GM18907 (cell line): ENCODE results near the gene TRIM40.
"Not testable (repeated sequence)": the region's sequence is repeated elsewhere in the genome, so short reads cannot be mapped to it uniquely, and the experiment has no call there.

Experiments
- ATAC-seq: cut with Tn5 transposase; IDR thresholded peaks from one replicate; pipeline ENCODE4 v1.9.1; 2021; ENCODE audit warnings: mild to moderate bottlenecking, moderate library complexity; ENCODE audit not compliant: unreplicated experiment

The TRIM40 gene

DNA sequence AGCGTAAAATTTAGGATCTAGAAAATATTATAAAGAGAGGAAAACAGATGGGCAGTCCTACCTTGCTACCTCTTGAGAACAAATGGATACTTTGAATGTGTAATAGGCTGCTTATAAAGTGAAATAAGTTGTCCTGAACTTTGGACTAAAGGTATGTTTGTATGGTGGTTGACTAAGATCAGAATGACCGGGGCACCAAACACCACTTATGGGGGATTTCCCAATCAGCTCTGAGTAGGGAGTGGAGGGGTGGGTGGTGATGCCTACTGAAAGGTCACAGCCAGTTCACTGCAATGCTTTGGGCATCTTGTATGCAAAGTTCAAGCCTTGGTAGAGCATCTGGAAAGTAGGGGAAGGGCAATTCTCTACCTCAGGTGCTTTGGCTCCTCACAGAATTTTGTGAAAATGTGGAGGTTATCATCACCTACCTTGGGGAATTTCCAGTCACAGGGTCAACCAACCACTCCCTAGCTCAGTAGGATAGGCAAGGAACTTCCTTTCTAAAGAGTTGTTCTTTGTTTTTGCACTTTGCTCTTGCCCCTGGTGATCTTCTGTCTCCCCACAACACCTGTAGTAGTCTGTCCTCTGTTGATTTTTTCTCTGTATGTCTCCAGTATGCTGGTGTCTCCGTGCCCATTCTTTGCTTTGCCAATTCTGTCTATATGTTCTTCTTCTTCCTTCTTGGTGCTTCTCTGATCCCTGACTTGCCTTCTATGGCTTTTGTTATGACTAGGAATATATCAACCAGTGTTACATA lies 22.8 kb upstream of the TRIM40 start, which contains the start of gene TRIM31:
Gene TRIM31 (minus strand): TSS at position 88 of the 757 bp plus-strand sequence. CDS start 285 bp downstream, outside the sequence.
- ATAC-seq, result peak; percentile 84

- ATAC-seq, result no peak
These were observed 22.1 kb upstream of the TRIM40 start for GRCh38 chr6:30113841-30114240.

DNA sequence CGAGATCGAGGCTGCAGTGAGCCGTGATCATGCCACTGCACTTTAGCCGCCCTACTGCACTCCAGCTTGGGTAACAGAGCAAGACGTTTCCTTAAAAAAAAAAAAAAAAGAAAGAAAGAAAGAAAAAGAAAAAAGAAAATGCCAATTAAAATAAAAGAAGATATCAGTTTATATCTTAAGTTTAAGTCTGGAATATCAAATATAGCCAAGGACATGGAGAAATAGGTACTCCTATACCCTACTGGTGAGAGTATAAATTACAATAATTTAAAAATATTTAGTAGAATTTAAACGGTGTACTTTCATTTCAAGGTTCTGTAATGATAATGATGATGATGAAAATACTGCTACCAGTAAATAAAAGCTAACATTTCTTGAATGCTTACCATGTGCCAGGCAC lies 19.2 kb upstream of the TRIM40 start:
- ATAC-seq, result no peak

DNA sequence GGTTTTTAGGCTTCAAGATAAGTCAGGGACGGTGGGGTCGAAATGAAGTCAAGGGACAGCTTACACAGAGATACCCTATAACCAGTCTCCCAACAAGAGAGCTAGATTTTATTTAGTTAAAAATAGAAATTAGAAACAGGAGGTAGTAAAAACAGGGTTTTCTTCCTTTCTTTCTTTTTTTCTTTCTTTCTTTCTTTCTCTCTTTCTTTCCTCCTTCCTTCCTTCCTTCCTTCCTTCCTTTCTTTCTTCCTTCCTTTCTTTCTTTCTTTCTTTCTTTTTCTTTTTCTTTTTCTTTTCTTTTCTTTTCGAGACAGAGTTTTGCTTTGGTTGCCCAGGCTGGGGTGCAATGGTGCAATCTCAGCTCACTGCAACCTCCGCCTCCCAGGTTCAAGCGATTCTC lies 17.2 kb upstream of the TRIM40 start:
- ATAC-seq, result not testable (repeated sequence)

GRCh38 chr6:30121446-30122366 lies 14.2 kb upstream of the TRIM40 start:
- ATAC-seq, result no peak

- ATAC-seq, result no peak
These were observed 13.4 kb upstream of the TRIM40 start for GRCh38 chr6:30122515-30122914.

DNA sequence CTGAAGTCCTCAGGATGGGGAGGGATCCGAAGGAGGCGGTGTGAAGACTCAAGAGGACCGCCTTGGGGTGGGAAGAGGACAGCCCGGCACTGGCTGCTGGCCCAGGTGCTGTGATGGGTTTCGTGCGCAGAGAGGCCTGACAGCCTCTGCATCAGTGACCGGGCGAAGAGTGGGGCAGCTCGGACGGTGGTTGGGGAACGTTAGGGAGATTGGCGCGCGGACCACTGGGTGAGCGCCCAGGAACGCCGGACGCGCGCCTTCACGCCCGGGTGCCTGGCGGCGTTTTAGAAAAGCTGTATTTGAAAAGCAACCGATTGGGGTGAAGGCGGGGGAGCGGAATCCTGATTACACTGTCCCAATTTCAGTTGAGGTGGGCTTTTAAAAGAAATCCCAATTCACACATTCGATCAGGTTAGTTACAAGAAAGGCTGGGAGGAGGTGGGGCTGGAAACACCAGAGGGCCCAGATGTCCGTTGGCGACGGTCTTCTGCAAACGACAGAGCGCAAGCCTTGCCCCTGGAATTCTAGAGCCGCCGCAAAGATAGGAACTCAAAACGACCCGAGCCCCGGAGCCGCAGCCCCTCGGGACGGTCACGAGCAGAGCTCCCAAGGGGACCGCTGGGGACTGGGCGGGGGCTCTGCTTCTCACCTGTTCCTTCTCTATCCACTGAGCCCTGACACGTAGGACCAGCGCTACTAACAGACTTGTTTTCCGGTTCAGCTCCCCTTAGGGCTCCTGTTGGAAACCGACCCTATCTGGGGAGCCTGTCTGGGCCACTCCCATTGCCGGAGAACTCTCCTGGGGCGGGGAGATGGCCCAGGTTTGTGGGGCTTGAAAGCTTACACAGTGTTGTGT lies 8.5 kb upstream of the TRIM40 start:
- ATAC-seq, result no peak

DNA sequence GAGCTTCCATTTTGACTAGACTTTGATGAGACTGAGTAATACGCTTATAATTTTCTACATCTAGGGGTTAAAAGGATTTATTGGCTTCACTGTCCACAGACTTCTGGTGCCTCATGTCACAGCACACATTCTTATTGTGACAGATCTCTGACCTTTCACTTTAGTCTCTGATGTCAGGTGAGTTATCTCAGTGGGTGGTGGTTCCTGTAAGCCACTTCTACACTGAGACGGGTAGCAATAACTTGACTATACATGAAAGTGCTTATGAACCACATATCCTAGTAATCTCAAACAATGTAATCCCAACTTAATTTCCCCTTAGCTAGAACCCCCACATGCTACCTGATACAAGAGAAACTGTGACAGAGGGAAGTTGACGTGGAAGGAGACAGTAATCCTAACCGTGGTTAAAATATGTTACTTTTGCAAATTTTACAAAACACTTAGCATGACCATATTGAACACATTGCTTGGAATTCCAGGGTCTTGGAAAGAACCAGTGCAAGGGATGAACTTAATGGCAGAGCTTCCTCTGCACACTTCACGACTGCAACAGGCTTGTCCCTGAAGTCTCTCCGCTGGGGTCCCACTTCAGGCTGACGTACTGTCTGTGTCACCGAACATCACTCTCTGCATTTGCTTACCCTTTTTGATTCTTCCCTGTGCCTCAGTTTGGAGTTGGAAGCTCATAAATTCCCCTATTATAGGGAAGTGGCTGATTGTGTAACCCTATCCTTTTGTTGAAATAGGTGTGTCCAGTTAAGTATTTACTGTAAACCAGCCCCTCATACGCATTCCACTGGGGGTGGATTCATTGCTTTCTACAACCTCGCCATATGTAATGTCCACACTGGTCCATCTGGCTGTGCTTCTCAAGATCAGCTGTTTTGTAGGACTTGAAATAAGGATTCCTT lies 6.4 kb upstream of the TRIM40 start:
- no peak for ATAC-seq

DNA sequence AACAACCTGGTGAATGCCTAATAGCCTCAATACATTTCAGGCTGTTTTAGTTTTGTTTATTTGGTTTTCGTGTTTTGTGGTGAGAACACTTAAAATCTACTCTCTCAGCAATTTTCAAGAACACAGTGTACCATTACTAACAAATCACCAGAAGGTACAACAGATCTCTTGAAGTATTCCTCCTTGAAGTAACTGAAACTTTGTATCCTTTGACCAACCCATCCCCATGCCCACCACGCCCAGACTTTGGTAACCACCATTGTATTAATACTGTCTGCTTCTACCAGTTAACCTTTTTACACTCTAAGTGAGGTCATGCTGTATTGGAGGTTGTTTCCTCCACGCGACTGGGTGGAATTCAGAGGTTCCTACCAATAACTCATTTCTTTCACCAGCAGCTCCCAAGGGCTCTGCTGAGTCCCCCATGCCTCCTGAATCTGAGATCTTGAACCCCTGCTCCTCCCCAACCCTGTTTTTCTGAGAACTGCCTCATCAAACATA lies 5.7 kb upstream of the TRIM40 start:
- no peak for ATAC-seq

GRCh38 chr6:30130887-30131862 lies 4.8 kb upstream of the TRIM40 start:
- peak; percentile 74 for ATAC-seq

GRCh38 chr6:30131947-30132497 lies 3.9 kb upstream of the TRIM40 start:
- ATAC-seq, result no peak

DNA sequence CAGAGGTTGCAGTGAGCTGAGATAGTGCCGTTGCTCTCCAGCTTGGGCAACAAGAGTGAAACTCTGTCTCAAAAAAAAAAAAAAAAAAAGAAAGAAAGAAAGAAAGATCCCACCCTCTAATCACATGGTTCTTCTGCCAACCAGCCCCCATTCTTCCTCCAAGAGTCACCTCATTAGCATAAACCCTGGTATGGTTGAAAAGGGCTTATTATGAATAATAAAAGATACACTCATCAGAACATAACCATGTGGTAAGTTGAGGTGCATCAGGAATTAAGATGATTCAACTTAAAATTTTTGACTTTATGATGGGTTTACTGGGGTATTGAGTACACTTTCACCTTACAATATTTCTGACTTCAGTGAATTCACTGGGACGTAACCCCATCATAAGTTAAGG lies 793 bp upstream of the TRIM40 start:
- ATAC-seq, result no peak

DNA sequence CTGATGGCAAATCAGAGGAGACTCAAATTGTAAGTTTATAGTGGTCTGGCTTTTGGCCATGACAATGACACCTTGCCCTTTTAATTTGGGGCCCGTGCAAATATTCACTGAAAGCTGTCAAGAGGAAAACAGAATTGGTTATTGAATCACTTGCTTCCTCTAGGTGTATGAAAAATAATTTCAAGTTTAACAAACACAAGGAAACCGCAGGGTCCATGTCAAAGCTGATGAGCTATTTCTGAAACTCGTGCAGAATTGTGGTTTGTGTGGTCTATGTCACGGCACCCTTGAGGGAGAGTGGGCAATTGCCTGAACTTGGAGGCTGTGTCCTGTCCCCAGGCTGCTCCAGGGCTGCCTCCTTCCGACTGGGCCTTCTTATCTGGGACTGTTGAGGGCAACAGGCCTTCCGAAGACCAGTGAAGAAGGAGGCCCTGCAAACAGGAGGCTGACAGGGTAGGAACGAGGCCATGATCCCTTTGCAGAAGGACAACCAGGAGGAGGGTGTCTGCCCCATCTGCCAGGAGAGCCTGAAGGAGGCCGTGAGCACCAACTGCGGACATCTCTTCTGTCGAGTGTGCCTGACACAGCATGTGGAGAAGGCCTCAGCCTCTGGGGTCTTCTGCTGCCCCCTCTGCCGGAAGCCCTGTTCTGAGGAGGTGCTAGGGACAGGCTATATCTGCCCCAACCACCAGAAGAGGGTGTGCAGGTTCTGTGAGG lies 788 bp downstream of the TRIM40 start:
- ATAC-seq, result peak; percentile 56

DNA sequence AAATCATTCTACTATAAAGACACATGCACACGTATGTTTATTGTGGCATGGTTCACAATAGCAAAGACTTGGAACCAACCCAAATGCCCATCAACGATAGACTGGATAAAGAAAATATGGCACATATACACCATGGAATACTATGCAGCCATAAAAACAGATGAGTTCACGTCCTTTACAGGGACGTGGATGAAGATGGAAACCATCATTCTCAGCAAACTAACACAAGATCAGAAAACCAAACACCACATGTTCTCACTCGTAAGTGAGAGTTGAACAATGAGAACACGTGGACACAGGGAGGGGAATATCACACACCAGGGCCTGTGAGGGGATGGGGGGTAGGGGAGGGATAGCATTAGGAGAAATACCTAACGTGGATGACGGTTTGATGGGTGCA lies 4.3 kb downstream of the TRIM40 start:
- not testable (repeated sequence) for ATAC-seq

GRCh38 chr6:30142665-30143064 lies 6.7 kb downstream of the TRIM40 start:
- ATAC-seq, result no peak

DNA sequence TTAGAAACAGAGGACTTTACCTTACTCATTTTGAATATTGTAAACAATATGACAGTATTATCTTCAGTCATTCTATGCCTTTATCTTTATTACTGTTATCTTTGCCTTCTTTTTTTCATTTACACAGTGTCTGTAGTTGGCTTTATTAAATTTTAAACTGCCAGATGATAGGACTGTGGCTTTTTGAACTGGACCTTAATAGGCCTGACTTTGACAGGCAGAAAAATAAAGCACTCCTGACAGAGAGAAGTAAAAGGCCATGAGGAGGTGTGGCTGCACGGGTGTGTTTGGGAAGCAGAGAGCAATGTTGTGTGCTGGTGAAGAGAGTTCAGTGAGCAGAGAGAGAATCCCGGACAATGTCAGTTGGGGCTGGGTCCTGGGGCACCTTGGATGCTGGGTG lies 7.8 kb downstream of the TRIM40 start:
- no peak for ATAC-seq

DNA sequence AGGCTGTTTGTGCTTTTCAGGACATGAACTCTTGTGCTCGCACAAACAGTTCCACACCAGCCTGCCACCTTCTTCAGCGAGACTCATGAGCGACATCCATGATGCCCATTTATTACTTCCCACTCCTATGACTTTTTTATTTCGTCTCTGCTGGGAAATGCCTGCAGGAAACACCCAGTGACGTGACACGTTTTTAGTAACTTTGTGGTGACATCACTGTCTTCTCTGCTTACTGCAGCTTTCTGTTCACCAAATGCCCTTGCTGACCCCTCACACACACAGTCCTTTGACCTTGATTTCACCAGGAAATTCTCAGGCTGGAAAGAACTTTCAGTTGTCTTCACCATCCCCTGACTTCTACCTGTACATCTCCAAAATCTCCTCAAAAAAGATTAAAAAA lies 8.9 kb downstream of the TRIM40 start:
- ATAC-seq, result no peak

DNA sequence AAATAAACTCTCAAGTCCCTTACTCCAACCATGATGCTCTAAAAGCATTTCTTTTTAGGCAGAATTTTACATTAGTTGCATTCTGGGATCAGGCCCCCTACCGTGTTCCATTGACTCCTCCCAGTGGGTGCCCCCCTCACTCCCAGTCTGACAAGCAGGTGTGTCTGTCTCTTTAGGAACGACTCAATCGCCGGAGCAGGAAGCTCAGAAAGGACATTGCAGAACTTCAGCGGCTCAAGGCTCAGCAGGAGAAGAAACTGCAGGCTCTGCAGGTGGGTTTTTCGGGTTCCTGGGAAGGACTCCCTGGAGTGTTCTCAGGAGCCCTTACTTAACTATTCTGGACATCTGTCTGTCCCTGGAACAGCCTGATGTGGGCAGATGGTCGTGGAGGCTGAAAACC lies 9.9 kb downstream of the TRIM40 start:
- ATAC-seq, result no peak
